ENCODE data around the gene PHOSPHO2. TPM values are rescaled to one million over a fixed set of nuclear protein-coding genes. Genes with fewer than 3 reads are reported as not detected.

PHOSPHO2 gene
- total and polyA plus RNA-seq, 4 donors = 1.4 to 5.3 (median 3.6) TPM

DNA sequence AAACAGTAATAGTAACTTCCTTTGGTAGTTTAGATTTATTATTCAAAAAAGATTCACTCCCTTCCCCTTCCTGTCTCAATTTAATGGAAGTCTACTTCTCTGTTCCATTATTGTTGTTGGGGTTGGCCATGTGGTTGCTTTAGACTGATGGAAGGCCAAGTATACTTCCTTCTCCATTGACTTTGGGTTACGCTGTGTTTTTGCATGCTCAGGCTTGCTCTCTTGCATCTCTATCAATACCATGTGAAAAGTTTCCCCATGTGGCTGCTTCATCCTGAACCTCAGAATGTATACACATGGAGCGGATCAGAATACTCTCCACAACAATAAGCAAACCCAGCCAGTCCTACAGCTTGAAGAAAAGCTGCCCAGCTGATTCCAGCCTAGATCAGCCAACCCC is 20.3 kb upstream of the PHOSPHO2 start:
- 95% methylated on average over 2 of the region's 2 CpGs for WGBS
- H3K4me1 ChIP-seq (ENCODE audit: control insufficient read depth in 4 of 4, insufficient read depth in 4 of 4, low read length in 3 of 4) = no peaks in the 10 kb centered on the region
- TF ChIP-seq, protein P1, sequence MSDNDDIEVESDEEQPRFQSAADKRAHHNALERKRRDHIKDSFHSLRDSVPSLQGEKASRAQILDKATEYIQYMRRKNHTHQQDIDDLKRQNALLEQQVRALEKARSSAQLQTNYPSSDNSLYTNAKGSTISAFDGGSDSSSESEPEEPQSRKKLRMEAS (IDR thresholded peaks at IDR 0.05) = no peak
- TF ChIP-seq HNF4G (IDR thresholded peaks at IDR 0.05) = no peak
- no peak for TF ChIP-seq JUND (IDR thresholded peaks at IDR 0.05)
- no peak for TF ChIP-seq FOXA1 (IDR thresholded peaks at IDR 0.05)
- TF ChIP-seq RXRA (IDR thresholded peaks at IDR 0.05) = no peak
- no peak for TF ChIP-seq NR2F2 (IDR thresholded peaks at IDR 0.05)
- TF ChIP-seq HNF4A (conservative IDR thresholded peaks at IDR 0.05) = no peak
- TF ChIP-seq, protein P2, sequence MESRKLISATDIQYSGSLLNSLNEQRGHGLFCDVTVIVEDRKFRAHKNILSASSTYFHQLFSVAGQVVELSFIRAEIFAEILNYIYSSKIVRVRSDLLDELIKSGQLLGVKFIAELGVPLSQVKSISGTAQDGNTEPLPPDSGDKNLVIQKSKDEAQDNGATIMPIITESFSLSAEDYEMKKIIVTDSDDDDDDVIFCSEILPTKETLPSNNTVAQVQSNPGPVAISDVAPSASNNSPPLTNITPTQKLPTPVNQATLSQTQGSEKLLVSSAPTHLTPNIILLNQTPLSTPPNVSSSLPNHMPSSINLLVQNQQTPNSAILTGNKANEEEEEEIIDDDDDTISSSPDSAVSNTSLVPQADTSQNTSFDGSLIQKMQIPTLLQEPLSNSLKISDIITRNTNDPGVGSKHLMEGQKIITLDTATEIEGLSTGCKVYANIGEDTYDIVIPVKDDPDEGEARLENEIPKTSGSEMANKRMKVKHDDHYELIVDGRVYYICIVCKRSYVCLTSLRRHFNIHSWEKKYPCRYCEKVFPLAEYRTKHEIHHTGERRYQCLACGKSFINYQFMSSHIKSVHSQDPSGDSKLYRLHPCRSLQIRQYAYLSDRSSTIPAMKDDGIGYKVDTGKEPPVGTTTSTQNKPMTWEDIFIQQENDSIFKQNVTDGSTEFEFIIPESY (IDR thresholded peaks at IDR 0.05) = no peak
- no peak for TF ChIP-seq YY1 (IDR thresholded peaks at IDR 0.05)
- TF ChIP-seq FOXA2 (IDR thresholded peaks at IDR 0.05) = no peak
- no peak for TF ChIP-seq TAF1 (conservative IDR thresholded peaks at IDR 0.05)
- TF ChIP-seq, protein P3, sequence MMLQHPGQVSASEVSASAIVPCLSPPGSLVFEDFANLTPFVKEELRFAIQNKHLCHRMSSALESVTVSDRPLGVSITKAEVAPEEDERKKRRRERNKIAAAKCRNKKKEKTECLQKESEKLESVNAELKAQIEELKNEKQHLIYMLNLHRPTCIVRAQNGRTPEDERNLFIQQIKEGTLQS (IDR thresholded peaks at IDR 0.05) = no peak
- TF ChIP-seq SP1 (IDR thresholded peaks at IDR 0.05) = no peak
- no peak for TF ChIP-seq GABPA (IDR thresholded peaks at IDR 0.05 in 1 of 2, conservative IDR thresholded peaks at IDR 0.05 in 1 of 2)
- no peak for TF ChIP-seq EGR1 (IDR thresholded peaks at IDR 0.05; ENCODE audit: low read depth in 2 of 2)
- TF ChIP-seq RAD21 (IDR thresholded peaks at IDR 0.05) = no peak
- TF ChIP-seq, protein P4, sequence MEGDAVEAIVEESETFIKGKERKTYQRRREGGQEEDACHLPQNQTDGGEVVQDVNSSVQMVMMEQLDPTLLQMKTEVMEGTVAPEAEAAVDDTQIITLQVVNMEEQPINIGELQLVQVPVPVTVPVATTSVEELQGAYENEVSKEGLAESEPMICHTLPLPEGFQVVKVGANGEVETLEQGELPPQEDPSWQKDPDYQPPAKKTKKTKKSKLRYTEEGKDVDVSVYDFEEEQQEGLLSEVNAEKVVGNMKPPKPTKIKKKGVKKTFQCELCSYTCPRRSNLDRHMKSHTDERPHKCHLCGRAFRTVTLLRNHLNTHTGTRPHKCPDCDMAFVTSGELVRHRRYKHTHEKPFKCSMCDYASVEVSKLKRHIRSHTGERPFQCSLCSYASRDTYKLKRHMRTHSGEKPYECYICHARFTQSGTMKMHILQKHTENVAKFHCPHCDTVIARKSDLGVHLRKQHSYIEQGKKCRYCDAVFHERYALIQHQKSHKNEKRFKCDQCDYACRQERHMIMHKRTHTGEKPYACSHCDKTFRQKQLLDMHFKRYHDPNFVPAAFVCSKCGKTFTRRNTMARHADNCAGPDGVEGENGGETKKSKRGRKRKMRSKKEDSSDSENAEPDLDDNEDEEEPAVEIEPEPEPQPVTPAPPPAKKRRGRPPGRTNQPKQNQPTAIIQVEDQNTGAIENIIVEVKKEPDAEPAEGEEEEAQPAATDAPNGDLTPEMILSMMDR (IDR thresholded peaks at IDR 0.05; ENCODE audit: low read depth, low read length, missing input control) = no peak
- TF ChIP-seq, protein P5, sequence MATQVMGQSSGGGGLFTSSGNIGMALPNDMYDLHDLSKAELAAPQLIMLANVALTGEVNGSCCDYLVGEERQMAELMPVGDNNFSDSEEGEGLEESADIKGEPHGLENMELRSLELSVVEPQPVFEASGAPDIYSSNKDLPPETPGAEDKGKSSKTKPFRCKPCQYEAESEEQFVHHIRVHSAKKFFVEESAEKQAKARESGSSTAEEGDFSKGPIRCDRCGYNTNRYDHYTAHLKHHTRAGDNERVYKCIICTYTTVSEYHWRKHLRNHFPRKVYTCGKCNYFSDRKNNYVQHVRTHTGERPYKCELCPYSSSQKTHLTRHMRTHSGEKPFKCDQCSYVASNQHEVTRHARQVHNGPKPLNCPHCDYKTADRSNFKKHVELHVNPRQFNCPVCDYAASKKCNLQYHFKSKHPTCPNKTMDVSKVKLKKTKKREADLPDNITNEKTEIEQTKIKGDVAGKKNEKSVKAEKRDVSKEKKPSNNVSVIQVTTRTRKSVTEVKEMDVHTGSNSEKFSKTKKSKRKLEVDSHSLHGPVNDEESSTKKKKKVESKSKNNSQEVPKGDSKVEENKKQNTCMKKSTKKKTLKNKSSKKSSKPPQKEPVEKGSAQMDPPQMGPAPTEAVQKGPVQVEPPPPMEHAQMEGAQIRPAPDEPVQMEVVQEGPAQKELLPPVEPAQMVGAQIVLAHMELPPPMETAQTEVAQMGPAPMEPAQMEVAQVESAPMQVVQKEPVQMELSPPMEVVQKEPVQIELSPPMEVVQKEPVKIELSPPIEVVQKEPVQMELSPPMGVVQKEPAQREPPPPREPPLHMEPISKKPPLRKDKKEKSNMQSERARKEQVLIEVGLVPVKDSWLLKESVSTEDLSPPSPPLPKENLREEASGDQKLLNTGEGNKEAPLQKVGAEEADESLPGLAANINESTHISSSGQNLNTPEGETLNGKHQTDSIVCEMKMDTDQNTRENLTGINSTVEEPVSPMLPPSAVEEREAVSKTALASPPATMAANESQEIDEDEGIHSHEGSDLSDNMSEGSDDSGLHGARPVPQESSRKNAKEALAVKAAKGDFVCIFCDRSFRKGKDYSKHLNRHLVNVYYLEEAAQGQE (IDR thresholded peaks at IDR 0.05) = no peak
- no peaks in the 10 kb centered on the region for H3K36me3 ChIP-seq (ENCODE audit: control insufficient read depth in 4 of 4, insufficient read depth in 3 of 4, low read depth in 1 of 4, low read length in 3 of 4)
- no peak overlapping the region for H3K27ac ChIP-seq (ENCODE audit: low read depth in 1 of 2, low read length in 2 of 2)
- H3K4me3 ChIP-seq (ENCODE audit: low read depth in 1 of 3, low read length in 3 of 3) = no peak overlapping the region
- no peak for DNase-seq (ENCODE audit: low spot score)
- no peak overlapping the region for H3K9ac ChIP-seq (ENCODE audit: low read depth in 1 of 2, low read length in 2 of 2)
- no peaks in the 10 kb centered on the region for H3K27me3 ChIP-seq (ENCODE audit: control insufficient read depth in 4 of 4, insufficient read depth in 4 of 4, low read length in 3 of 4)
- no peaks in the 10 kb centered on the region for H3K9me3 ChIP-seq (ENCODE audit: control insufficient read depth in 4 of 4, low read length in 3 of 4)
